Measurements from ENCODE around the gene MTCH1. TPM values are rescaled to one million over a fixed set of nuclear protein-coding genes. Genes with fewer than 3 reads are reported as not detected.

Gene MTCH1
- total RNA-seq, 1 experiment from 2014 or later = 78.2 TPM

DNA sequence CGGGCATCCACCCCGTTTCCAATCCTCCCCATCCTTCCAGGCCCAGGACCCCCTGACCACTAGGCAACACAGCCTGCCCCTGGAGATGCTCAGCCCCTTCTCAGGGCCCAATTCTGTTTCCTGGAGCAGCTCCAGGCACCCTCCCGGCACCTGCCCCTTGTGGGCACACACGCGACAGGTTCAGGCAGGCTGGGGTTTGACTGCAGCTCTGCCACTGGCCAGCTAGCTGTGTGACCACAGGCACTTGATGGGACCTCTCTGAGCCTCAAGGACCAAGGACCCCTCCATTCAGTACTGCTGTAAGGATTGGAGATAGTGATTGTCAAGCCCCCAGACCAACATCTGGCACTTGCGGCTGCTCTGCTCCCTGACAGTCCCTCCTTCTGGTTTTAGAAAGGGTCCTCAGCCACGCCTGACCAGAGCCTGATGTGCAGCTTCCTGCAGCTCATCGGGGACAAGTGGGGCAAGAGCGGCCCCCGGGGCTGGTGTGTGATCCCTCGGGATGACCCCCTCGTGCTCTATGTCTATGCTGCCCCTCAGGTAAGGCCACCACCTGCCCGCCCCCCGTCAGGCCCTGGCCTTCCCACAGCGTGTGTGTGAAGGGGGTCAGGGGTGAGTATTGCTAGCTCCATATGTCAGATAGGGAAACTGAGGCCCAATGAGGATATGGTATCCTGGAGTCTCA lies 41.2 kb upstream of the MTCH1 start:
- peak; percentile 51 for DNase-seq (ENCODE audit: unreplicated experiment)
- Mint-ChIP-seq H3K9me3 (ENCODE audit: unreplicated experiment) (no peaks in the 10 kb centered on the region), H3K4me1 (ENCODE audit: insufficient read depth, unreplicated experiment) (peaks cover 30% of the 10 kb centered on the region), H3K4me3 (ENCODE audit: unreplicated experiment) (no peak overlapping the region), H3K27ac (ENCODE audit: low read depth, unreplicated experiment) (no peak overlapping the region), H3K27me3 (ENCODE audit: insufficient read depth, unreplicated experiment) (no peaks in the 10 kb centered on the region), H3K36me3 (ENCODE audit: insufficient read depth, unreplicated experiment) (no peaks in the 10 kb centered on the region)
- ChIA-PET CTCF (interaction anchor here (0.5 to 16.7 kb wide), 6 partner anchors 8 to 148 kb away, joined by 3 to 359 read pairs (median 34); partner anchors contain the start of gene PIM1), POLR2A (interaction anchor here (6.7 kb wide), 1 partner anchor 30 kb away, joined by 50 read pairs; no protein-coding TSS in a partner anchor)
- intact Hi-C loops (cut with micrococcal nuclease) = no loop called here
- BruUV-seq (replicated peaks) = no TSS peak
- TF ChIP-seq, protein P1, sequence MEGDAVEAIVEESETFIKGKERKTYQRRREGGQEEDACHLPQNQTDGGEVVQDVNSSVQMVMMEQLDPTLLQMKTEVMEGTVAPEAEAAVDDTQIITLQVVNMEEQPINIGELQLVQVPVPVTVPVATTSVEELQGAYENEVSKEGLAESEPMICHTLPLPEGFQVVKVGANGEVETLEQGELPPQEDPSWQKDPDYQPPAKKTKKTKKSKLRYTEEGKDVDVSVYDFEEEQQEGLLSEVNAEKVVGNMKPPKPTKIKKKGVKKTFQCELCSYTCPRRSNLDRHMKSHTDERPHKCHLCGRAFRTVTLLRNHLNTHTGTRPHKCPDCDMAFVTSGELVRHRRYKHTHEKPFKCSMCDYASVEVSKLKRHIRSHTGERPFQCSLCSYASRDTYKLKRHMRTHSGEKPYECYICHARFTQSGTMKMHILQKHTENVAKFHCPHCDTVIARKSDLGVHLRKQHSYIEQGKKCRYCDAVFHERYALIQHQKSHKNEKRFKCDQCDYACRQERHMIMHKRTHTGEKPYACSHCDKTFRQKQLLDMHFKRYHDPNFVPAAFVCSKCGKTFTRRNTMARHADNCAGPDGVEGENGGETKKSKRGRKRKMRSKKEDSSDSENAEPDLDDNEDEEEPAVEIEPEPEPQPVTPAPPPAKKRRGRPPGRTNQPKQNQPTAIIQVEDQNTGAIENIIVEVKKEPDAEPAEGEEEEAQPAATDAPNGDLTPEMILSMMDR (IDR thresholded peaks at IDR 0.05; ENCODE audit: unreplicated experiment) = no peak

DNA sequence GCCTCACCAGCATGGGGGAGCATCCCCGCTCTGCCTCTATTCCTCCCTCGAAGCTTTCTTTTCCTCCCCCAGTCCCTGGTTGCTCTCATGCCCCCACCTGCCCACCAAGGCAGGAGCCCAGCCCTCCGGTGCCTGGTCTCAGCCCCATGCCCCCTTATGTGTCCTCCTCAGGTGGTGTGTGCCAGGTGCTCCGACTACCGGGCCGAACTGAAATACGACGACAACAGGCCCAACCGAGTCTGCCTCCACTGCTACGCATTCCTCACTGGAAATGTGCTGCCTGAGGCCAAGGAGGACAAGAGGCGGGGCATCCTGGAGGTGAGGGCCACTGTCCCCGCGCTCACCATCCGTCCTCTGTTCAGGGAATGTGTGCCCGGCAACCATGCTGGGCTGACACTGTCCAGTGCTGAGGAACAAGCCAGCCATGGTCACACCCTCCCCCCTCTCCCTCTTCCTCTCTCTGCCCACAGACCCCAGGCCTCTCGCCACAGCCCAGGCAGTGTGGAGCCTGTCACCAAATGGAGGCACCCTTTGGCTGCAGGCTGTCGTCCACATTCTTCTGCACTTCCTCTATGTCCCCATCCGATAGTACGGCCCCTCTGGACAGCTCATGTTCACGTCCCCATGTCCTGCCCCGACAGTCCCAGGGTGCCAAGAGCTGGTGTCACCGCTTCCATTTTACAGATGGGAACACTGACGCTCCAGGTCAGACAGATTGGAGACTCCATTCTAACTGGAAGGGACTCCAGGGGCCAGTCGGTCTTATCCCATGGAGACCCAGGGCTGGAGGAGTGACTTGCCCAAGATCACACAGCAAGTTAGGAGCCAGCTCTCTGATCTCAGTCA lies 39.8 kb upstream of the MTCH1 start:
- no peaks in the 10 kb centered on the region for H3K27me3 Mint-ChIP-seq (ENCODE audit: insufficient read depth, unreplicated experiment)
- H3K9me3 Mint-ChIP-seq (ENCODE audit: unreplicated experiment) = no peaks in the 10 kb centered on the region
- TF ChIP-seq, protein P1 (IDR thresholded peaks at IDR 0.05; ENCODE audit: unreplicated experiment) = no peak
- ChIA-PET POLR2A (interaction anchor here (1.2 to 9.7 kb wide), 5 partner anchors 31 to 151 kb away, joined by 6 to 117 read pairs (median 7); partner anchors contain the start of genes PIM1 and PPIL1), CTCF (interaction anchor here (1.0 to 16.7 kb wide), 5 partner anchors 9 to 183 kb away, joined by 3 to 359 read pairs (median 228); partner anchors contain the start of gene PIM1)
- no peaks in the 10 kb centered on the region for H3K36me3 Mint-ChIP-seq (ENCODE audit: insufficient read depth, unreplicated experiment)
- DNase-seq (ENCODE audit: unreplicated experiment) = no peak
- H3K4me1 Mint-ChIP-seq (ENCODE audit: insufficient read depth, unreplicated experiment) = peaks cover 32% of the 10 kb centered on the region
- H3K4me3 Mint-ChIP-seq (ENCODE audit: unreplicated experiment) = no peak overlapping the region
- no TSS peak for BruUV-seq (replicated peaks)
- peak overlapping the region; percentile 81 for H3K27ac Mint-ChIP-seq (ENCODE audit: low read depth, unreplicated experiment)
- intact Hi-C loops (cut with micrococcal nuclease) = no loop called here

DNA sequence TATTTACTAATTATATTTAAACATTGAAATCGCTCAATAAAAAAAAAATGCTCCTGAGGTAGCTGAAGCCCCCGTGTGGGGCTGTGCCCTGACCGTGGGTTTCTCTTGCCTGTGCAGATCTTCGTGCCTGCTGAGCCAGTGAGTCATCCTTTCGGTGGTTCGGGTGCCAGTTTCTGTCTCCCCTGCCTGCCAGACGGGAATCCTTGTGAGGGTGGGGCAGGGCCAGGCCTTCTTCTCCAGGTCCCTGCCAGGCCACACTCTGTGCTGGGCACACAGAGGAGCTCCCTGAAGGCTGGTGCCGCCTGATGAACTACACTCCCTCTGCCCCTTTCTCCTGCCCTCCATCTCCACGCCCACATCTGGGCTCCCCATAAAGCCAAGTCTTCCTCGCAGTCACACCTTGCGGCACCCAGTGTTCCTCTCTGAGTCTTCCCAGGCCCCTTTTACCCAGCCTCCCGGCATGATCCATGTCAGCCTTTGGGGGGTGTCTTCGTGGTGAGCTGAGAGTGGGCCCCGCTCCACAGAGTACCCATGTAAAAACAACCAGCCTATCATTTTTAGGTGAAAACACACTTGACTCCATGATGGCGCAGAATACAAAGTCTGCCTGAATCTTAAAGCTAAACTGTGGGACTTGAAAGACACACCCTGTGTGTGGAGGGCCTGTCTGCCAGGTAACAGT lies 38.8 kb upstream of the MTCH1 start:
- peak; percentile 95 for DNase-seq (ENCODE audit: unreplicated experiment)
- Mint-ChIP-seq H3K9me3 (ENCODE audit: unreplicated experiment) (no peaks in the 10 kb centered on the region), H3K4me3 (ENCODE audit: unreplicated experiment) (peak overlapping the region; percentile 24), H3K36me3 (ENCODE audit: insufficient read depth, unreplicated experiment) (no peaks in the 10 kb centered on the region), H3K27me3 (ENCODE audit: insufficient read depth, unreplicated experiment) (no peaks in the 10 kb centered on the region), H3K4me1 (ENCODE audit: insufficient read depth, unreplicated experiment) (peaks cover 35% of the 10 kb centered on the region), H3K27ac (ENCODE audit: low read depth, unreplicated experiment) (peak overlapping the region; percentile 82)
- TF ChIP-seq, protein P1 (IDR thresholded peaks at IDR 0.05; ENCODE audit: unreplicated experiment) = no peak
- CTCF ChIA-PET = interaction anchor here (0.6 to 16.7 kb wide), 7 partner anchors 10 to 184 kb away, joined by 3 to 359 read pairs (median 4); partner anchors contain the start of gene PIM1
- intact Hi-C loops (cut with micrococcal nuclease) = no loop called here
- no TSS peak for BruUV-seq (replicated peaks)
- POLR2A ChIA-PET = interaction anchor here (0.5 to 9.7 kb wide), 17 partner anchors 8 to 233 kb away, joined by 3 to 117 read pairs (median 6); partner anchors contain the start of genes MTCH1, PIM1, PPIL1 and TBC1D22B

Measured in MCF 10A (cell line).